OCI-M2 (cell line): Measurements from ENCODE around the gene DNAAF5.
"Not testable (repeated sequence)": the region's sequence is repeated elsewhere in the genome, so short reads cannot be mapped to it uniquely, and the experiment has no call there.

Experiments used
- DNase-seq: peaks from one replicate; lab custom pipeline; 2025; ENCODE audit not compliant: unreplicated experiment; lab: John Stamatoyannopoulos, UW

The DNAAF5 gene

GRCh38 chr7:802500-803242 lies 76.2 kb downstream of the DNAAF5 start:
- DNase-seq: no peak

GRCh38 chr7:803243-803635 lies 76.7 kb downstream of the DNAAF5 start:
- DNase-seq: no peak

- not testable (repeated sequence) for DNase-seq
Observed at GRCh38 chr7:803796-804195, 77.3 kb downstream of the DNAAF5 start.

- no peak for DNase-seq
Observed at GRCh38 chr7:805261-805660, 78.8 kb downstream of the DNAAF5 start.

- no peak for DNase-seq
Observed at GRCh38 chr7:815284-816216, 89.1 kb downstream of the DNAAF5 start.

- DNase-seq: peak; percentile 22
Observed at GRCh38 chr7:816300-816750, 89.8 kb downstream of the DNAAF5 start.

GRCh38 chr7:816751-817671 lies 90.5 kb downstream of the DNAAF5 start:
- DNase-seq: no peak

GRCh38 chr7:818031-818699 lies 91.7 kb downstream of the DNAAF5 start:
- no peak for DNase-seq

- DNase-seq: no peak
Observed at GRCh38 chr7:820341-820740, 93.8 kb downstream of the DNAAF5 start.

- DNase-seq: no peak
Observed at GRCh38 chr7:821688-822087, 95.2 kb downstream of the DNAAF5 start.

GRCh38 chr7:822692-823276 lies 96.3 kb downstream of the DNAAF5 start:
- no peak for DNase-seq

- DNase-seq: no peak
Observed at GRCh38 chr7:823649-824048, 97.2 kb downstream of the DNAAF5 start.

- DNase-seq: no peak
Observed at GRCh38 chr7:824081-824480, 97.6 kb downstream of the DNAAF5 start.

- DNase-seq: no peak
Observed at GRCh38 chr7:824664-825063, 98.2 kb downstream of the DNAAF5 start.

GRCh38 chr7:825386-825785 lies 98.9 kb downstream of the DNAAF5 start:
- DNase-seq: no peak

- DNase-seq: no peak
Observed at GRCh38 chr7:826230-826917, 99.9 kb downstream of the DNAAF5 start.

GRCh38 chr7:828793-829561 lies 102.5 kb downstream of the DNAAF5 start:
- DNase-seq: no peak

- no peak for DNase-seq
Observed at GRCh38 chr7:830069-830468, 103.6 kb downstream of the DNAAF5 start.
